ENCODE results near the gene SLC35F5.

Gene SLC35F5

GRCh38 chr2:113679457-113679856, 77.0 kb downstream of the SLC35F5 start:
- no peak for TF ChIP-seq NFIC (IDR thresholded peaks at IDR 0.05)
- TF ChIP-seq MAX (IDR thresholded peaks at IDR 0.05) = no peak
- no peak for TF ChIP-seq TEAD4 (IDR thresholded peaks at IDR 0.05)
- no peak for TF ChIP-seq FOXM1 (IDR thresholded peaks at IDR 0.05; ENCODE audit: borderline replicate concordance, low read depth)
- TF ChIP-seq CEBPB (IDR thresholded peaks at IDR 0.05) = no peak
- TF ChIP-seq EGR1 (IDR thresholded peaks at IDR 0.05) = no peak
- TF ChIP-seq USF1 (IDR thresholded peaks at IDR 0.05) = no peak
- no peak for TF ChIP-seq CREB1 (IDR thresholded peaks at IDR 0.05; ENCODE audit: low read depth)
- no peak for TF ChIP-seq YY1 (IDR thresholded peaks at IDR 0.05; ENCODE audit: low read depth)
- no peak for TF ChIP-seq TCF12 (IDR thresholded peaks at IDR 0.05; ENCODE audit: low read depth)
- no peak for TF ChIP-seq RAD21 (IDR thresholded peaks at IDR 0.05; ENCODE audit: low read depth)
- TF ChIP-seq ZBTB7A (IDR thresholded peaks at IDR 0.05; ENCODE audit: low read depth) = no peak

- TF ChIP-seq RAD21 (IDR thresholded peaks at IDR 0.05; ENCODE audit: low read depth) (no peak), EP300 (IDR thresholded peaks at IDR 0.05; ENCODE audit: borderline replicate concordance) (no peak), YY1 (IDR thresholded peaks at IDR 0.05; ENCODE audit: low read depth) (no peak), ZBTB7A (IDR thresholded peaks at IDR 0.05; ENCODE audit: low read depth) (no peak), EGR1 (IDR thresholded peaks at IDR 0.05) (no peak), NFIC (IDR thresholded peaks at IDR 0.05) (no peak), TAF1 (IDR thresholded peaks at IDR 0.05; ENCODE audit: low read depth) (no peak), MAX (IDR thresholded peaks at IDR 0.05) (no peak), TEAD4 (IDR thresholded peaks at IDR 0.05) (no peak), CEBPB (IDR thresholded peaks at IDR 0.05) (no peak), TCF12 (IDR thresholded peaks at IDR 0.05; ENCODE audit: low read depth) (no peak), REST (IDR thresholded peaks at IDR 0.05; ENCODE audit: low read depth) (no peak), CREB1 (IDR thresholded peaks at IDR 0.05; ENCODE audit: low read depth) (no peak), FOXM1 (IDR thresholded peaks at IDR 0.05; ENCODE audit: borderline replicate concordance, low read depth) (no peak)
These were observed 79.1 kb downstream of the SLC35F5 start for GRCh38 chr2:113677330-113677729.

GRCh38 chr2:113676623-113677266, 79.7 kb downstream of the SLC35F5 start:
- TF ChIP-seq REST (IDR thresholded peaks at IDR 0.05; ENCODE audit: low read depth) = no peak
- TF ChIP-seq FOXM1 (IDR thresholded peaks at IDR 0.05; ENCODE audit: borderline replicate concordance, low read depth) = no peak

- TF ChIP-seq CEBPB (IDR thresholded peaks at IDR 0.05) (no peak), TCF12 (IDR thresholded peaks at IDR 0.05; ENCODE audit: low read depth) (no peak), RAD21 (IDR thresholded peaks at IDR 0.05; ENCODE audit: low read depth) (no peak), USF1 (IDR thresholded peaks at IDR 0.05) (no peak), TAF1 (IDR thresholded peaks at IDR 0.05; ENCODE audit: low read depth) (no peak), ZBTB7A (IDR thresholded peaks at IDR 0.05; ENCODE audit: low read depth) (no peak), REST (IDR thresholded peaks at IDR 0.05; ENCODE audit: low read depth) (no peak), NFIC (IDR thresholded peaks at IDR 0.05) (no peak), EGR1 (IDR thresholded peaks at IDR 0.05) (no peak), YY1 (IDR thresholded peaks at IDR 0.05; ENCODE audit: low read depth) (no peak), FOXM1 (IDR thresholded peaks at IDR 0.05; ENCODE audit: borderline replicate concordance, low read depth) (no peak), CREB1 (IDR thresholded peaks at IDR 0.05; ENCODE audit: low read depth) (no peak), TEAD4 (IDR thresholded peaks at IDR 0.05) (no peak), EP300 (IDR thresholded peaks at IDR 0.05; ENCODE audit: borderline replicate concordance) (no peak), MAX (IDR thresholded peaks at IDR 0.05) (no peak)
These were observed 80.6 kb downstream of the SLC35F5 start for GRCh38 chr2:113675875-113676274.

Data from Ishikawa (cell line).